K562 (cell line): ENCODE measurements around the gene BIRC6. TPM values are rescaled to one million over a fixed set of nuclear protein-coding genes. Genes with fewer than 3 reads are reported as not detected.

ENCODE experiments used
- ATAC-seq: fragments of 200-7000 bp; cut with Tn5 transposase; 3 replicates; pipeline ENCODE4 v1.9.1; 2020; ENCODE audit warnings: moderate library complexity
- BruUV-seq: library from RNA; stranded (reverse); fragments of 400-500 nt; replicated peaks from 2 replicates; lab custom pipeline; 2021; lab: Mats Ljungman, UMichigan
- CTCF ChIA-PET: fragments of 300-600 bp; formaldehyde crosslinking; extraction: SDS; loops from one replicate; lab custom pipeline; 2021; ENCODE audit warnings: low intra/inter-chr PET ratio; lab: Yijun Ruan, JAX
- POLR2A ChIA-PET: fragments of 300-600, 350-650 bp; sonication (Branson Sonifier 250); formaldehyde crosslinking; extraction: SDS; loops from one replicate; lab custom pipeline; 2021; ENCODE audit warnings: antibody characterized with exemption, inconsistent platforms; lab: Yijun Ruan, JAX
- DNase-seq, 4 experiments: peaks; one replicate each; pipeline versions ENCODE4 v3.0.0 to v3.0.0-alpha.2; 2011 to 2018; ENCODE audit warnings: low spot score in 3 of 4, mixed read lengths in 3 of 4; ENCODE audit errors: extremely low read depth in 1 of 4
- FAIRE-seq: peaks from 2 replicates; lab custom pipeline; 2011; peaks lifted over from hg19 to GRCh38; lab: Jason Lieb, UNC
- H2AFZ ChIP-seq: 2 replicates; pipeline ENCODE4 v1.6.0; 2011; ENCODE audit warnings: low read depth, low read length, control low read depth, inconsistent platforms
- H3K27ac ChIP-seq: fragments of 200-600 bp; 3 replicates; pipeline ENCODE4 v1.8.0; 2011; ENCODE audit warnings: low read depth, mild to moderate bottlenecking, control low read depth, inconsistent platforms, low read length, moderate library complexity, mixed read lengths; ENCODE audit errors: extremely low read depth
- H3K27me3 ChIP-seq, 2 experiments: fragments of 300-600 bp in 1 of 2; 2 replicates in 1 of 2; 3 replicates in 1 of 2; pipeline versions ENCODE4 v1.6.0 to v1.8.0; 2011; ENCODE audit warnings: inconsistent platforms in 2 of 2, low read length in 2 of 2, mild to moderate bottlenecking in 1 of 2, mixed read lengths in 1 of 2, moderate library complexity in 1 of 2; ENCODE audit not compliant: control insufficient read depth in 2 of 2, insufficient read depth in 2 of 2
- H3K36me3 ChIP-seq: fragments of 300-600 bp; 3 replicates; pipeline ENCODE4 v1.8.0; 2011; ENCODE audit warnings: mild to moderate bottlenecking, low read length, inconsistent platforms; ENCODE audit not compliant: control insufficient read depth, insufficient read depth
- H3K4me1 ChIP-seq, 2 experiments: fragments of 200-600 bp in 1 of 2; replicated peaks in 1 of 2; 2 replicates in 1 of 2; 3 replicates in 1 of 2; pipeline versions ENCODE4 v1.5.1 to v1.8.0; 2011; ENCODE audit warnings: inconsistent platforms in 2 of 2, low read length in 2 of 2, mild to moderate bottlenecking in 1 of 2, mixed read lengths in 1 of 2, moderate library complexity in 1 of 2; ENCODE audit not compliant: control insufficient read depth in 2 of 2, insufficient read depth in 2 of 2
- H3K4me2 ChIP-seq: 2 replicates; pipeline ENCODE4 v1.6.1; 2011; ENCODE audit warnings: low read length, control low read depth, inconsistent platforms, mixed read lengths; ENCODE audit not compliant: insufficient read depth
- H3K4me3 ChIP-seq: fragments of 200-600 bp; sonication (generic), shearing (Covaris generic); 2 replicates; pipeline ENCODE4 v1.5.1; 2016; ENCODE audit warnings: control low read depth, inconsistent platforms
- H3K79me2 ChIP-seq: fragments of 200-600 bp; 3 replicates; pipeline ENCODE4 v1.8.0; 2011; ENCODE audit warnings: low read length, inconsistent platforms; ENCODE audit not compliant: control insufficient read depth, insufficient read depth
- H3K9ac ChIP-seq, 2 experiments: 2 replicates each; pipeline versions ENCODE4 v1.6.0 to v1.6.1; 2011; ENCODE audit warnings: low read depth in 2 of 2, low read length in 2 of 2, control low read depth in 1 of 2, inconsistent platforms in 1 of 2, mild to moderate bottlenecking in 1 of 2, mixed read lengths in 1 of 2; ENCODE audit not compliant: insufficient read depth in 1 of 2
- H3K9me1 ChIP-seq: one replicate; pipeline ENCODE4 v1.6.0; 2011; ENCODE audit warnings: inconsistent platforms, mild to moderate bottlenecking, low read length, moderate library complexity; ENCODE audit not compliant: control insufficient read depth, insufficient read depth
- H3K9me3 ChIP-seq: replicated peaks from 2 replicates; pipeline ENCODE4 v1.5.1; 2011; ENCODE audit warnings: low read depth, low read length, inconsistent platforms; ENCODE audit not compliant: control insufficient read depth, insufficient read depth
- H4K20me1 ChIP-seq: replicated peaks from 2 replicates; pipeline ENCODE4 v1.6.1; 2011; ENCODE audit warnings: low read length, inconsistent platforms, mixed read lengths; ENCODE audit not compliant: control insufficient read depth, insufficient read depth
- BRD9 ChIP-seq: fragments of 450-650 bp; IDR thresholded peaks from 2 replicates; pipeline ENCODE4 v1.6.1; 2018; ENCODE audit warnings: low read depth; ENCODE audit not compliant: partially characterized antibody
- STAT6 ChIP-seq: sonication (generic); formaldehyde crosslinking; IDR thresholded peaks from 2 replicates; pipeline ENCODE4 v1.8.1; 2023; ENCODE audit warnings: mild to moderate bottlenecking, missing genetic modification reagents
- WGBS: fragments of 100-300 bp; shearing (Covaris generic); methylation state at CpG from one replicate; pipeline ENCODE4 v1.1.6; 2016; ENCODE audit warnings: low coverage, mixed read lengths; ENCODE audit not compliant: insufficient coverage; ENCODE audit errors: missing lambda C conversion rate; 5-methylcytosine and 5-hydroxymethylcytosine counted together
- in situ Hi-C: fragments of 300-500 bp; cut with MboI; formaldehyde crosslinking; loops from 4 replicates; pipeline ENCODE4 v1.15.0; 2018; ENCODE audit warnings: inconsistent platforms, mixed read lengths
- intact Hi-C: fragments of 100-400 bp; cut with micrococcal nuclease; formaldehyde crosslinking; loops from 2 replicates; pipeline ENCODE4 v1.14.2; 2022
- polyA plus RNA-seq, 8 experiments: library from polyadenylated mRNA; depleted of rRNA in 4 of 8; stranded (reverse) in 5 of 8; unstranded in 3 of 8; fragments of >200 nt; fragmentation: Nextera tagmentation in 2 of 8; fragmentation: Illumina TruSeq in 1 of 8; extraction: Ambion mirVana in 2 of 8; extraction: Trizol in 1 of 8; gene quantifications; 2 replicates each; pipeline versions ENCODE4 v1.2.1 to v1.2.3, GENCODE V29; 2011 to 2014; ENCODE audit warnings: inconsistent platforms in 1 of 8, missing spikeins in 1 of 8
- total RNA-seq, 7 experiments: library from RNA; depleted of rRNA in 6 of 7; stranded (reverse); fragments of >200 nt in 6 of 7; fragmentation: Illumina TruSeq in 2 of 7; extraction: Trizol in 2 of 7; gene quantifications; 2 replicates each; pipeline versions ENCODE4 v1.2.1 to v1.2.3, GENCODE V29; 2011 to 2021; ENCODE audit warnings: low replicate concordance in 1 of 7
- TF ChIP-seq, protein P1 (sequence below): fragments of 450-650 bp; IDR thresholded peaks from 2 replicates; pipeline ENCODE4 v1.6.1; 2016; ENCODE audit warnings: mild to moderate bottlenecking, moderate library complexity

Gene BIRC6
- total and polyA plus RNA-seq, 9 of the 15 experiments (the other 6 are each of a cell fraction or from before 2014, with no cell fraction given) = 18.8 to 110 (median 49.8) TPM

GRCh38 chr2:32377928-32378327 lies 21.1 kb downstream of the BIRC6 start:
- no TSS peak for BruUV-seq
- no peak for FAIRE-seq
- no peak overlapping the region for H3K4me3 ChIP-seq
- H3K36me3 ChIP-seq = peaks cover 32% of the 10 kb centered on the region; the same call in 2 of the 3 replicates
- no peaks in the 10 kb centered on the region for H3K27me3 ChIP-seq
- peak; percentile 41 for ATAC-seq
- peaks cover 83% of the 10 kb centered on the region for H3K79me2 ChIP-seq
- no peak for DNase-seq
- CTCF ChIA-PET = no interaction called here
- 83% methylated on average over 1 of the region's 1 CpG for WGBS
- POLR2A ChIA-PET = interaction anchor here (0.6 to 1.2 kb wide), 4 partner anchors 10 to 466 kb away, joined by 3 to 4 read pairs (median 4); no protein-coding TSS in a partner anchor
- H3K27ac ChIP-seq = no peak overlapping the region
- no peak overlapping the region for H3K4me2 ChIP-seq
- in situ Hi-C loops = no loop called here
- H3K9ac ChIP-seq = no peak overlapping the region
- no peaks in the 10 kb centered on the region for H4K20me1 ChIP-seq
- 0 out of 5 replicates have a peak, but pooled peaks cover 0 to 3% of the 10 kb centered on the region in 2 experiments for H3K4me1 ChIP-seq
- no peaks in the 10 kb centered on the region for H3K9me3 ChIP-seq
- H2AFZ ChIP-seq = no peak overlapping the region
- intact Hi-C loops = no loop called here
- peaks cover 3% of the 10 kb centered on the region for H3K9me1 ChIP-seq
- no peak for TF ChIP-seq BRD9
- TF ChIP-seq, protein P1, sequence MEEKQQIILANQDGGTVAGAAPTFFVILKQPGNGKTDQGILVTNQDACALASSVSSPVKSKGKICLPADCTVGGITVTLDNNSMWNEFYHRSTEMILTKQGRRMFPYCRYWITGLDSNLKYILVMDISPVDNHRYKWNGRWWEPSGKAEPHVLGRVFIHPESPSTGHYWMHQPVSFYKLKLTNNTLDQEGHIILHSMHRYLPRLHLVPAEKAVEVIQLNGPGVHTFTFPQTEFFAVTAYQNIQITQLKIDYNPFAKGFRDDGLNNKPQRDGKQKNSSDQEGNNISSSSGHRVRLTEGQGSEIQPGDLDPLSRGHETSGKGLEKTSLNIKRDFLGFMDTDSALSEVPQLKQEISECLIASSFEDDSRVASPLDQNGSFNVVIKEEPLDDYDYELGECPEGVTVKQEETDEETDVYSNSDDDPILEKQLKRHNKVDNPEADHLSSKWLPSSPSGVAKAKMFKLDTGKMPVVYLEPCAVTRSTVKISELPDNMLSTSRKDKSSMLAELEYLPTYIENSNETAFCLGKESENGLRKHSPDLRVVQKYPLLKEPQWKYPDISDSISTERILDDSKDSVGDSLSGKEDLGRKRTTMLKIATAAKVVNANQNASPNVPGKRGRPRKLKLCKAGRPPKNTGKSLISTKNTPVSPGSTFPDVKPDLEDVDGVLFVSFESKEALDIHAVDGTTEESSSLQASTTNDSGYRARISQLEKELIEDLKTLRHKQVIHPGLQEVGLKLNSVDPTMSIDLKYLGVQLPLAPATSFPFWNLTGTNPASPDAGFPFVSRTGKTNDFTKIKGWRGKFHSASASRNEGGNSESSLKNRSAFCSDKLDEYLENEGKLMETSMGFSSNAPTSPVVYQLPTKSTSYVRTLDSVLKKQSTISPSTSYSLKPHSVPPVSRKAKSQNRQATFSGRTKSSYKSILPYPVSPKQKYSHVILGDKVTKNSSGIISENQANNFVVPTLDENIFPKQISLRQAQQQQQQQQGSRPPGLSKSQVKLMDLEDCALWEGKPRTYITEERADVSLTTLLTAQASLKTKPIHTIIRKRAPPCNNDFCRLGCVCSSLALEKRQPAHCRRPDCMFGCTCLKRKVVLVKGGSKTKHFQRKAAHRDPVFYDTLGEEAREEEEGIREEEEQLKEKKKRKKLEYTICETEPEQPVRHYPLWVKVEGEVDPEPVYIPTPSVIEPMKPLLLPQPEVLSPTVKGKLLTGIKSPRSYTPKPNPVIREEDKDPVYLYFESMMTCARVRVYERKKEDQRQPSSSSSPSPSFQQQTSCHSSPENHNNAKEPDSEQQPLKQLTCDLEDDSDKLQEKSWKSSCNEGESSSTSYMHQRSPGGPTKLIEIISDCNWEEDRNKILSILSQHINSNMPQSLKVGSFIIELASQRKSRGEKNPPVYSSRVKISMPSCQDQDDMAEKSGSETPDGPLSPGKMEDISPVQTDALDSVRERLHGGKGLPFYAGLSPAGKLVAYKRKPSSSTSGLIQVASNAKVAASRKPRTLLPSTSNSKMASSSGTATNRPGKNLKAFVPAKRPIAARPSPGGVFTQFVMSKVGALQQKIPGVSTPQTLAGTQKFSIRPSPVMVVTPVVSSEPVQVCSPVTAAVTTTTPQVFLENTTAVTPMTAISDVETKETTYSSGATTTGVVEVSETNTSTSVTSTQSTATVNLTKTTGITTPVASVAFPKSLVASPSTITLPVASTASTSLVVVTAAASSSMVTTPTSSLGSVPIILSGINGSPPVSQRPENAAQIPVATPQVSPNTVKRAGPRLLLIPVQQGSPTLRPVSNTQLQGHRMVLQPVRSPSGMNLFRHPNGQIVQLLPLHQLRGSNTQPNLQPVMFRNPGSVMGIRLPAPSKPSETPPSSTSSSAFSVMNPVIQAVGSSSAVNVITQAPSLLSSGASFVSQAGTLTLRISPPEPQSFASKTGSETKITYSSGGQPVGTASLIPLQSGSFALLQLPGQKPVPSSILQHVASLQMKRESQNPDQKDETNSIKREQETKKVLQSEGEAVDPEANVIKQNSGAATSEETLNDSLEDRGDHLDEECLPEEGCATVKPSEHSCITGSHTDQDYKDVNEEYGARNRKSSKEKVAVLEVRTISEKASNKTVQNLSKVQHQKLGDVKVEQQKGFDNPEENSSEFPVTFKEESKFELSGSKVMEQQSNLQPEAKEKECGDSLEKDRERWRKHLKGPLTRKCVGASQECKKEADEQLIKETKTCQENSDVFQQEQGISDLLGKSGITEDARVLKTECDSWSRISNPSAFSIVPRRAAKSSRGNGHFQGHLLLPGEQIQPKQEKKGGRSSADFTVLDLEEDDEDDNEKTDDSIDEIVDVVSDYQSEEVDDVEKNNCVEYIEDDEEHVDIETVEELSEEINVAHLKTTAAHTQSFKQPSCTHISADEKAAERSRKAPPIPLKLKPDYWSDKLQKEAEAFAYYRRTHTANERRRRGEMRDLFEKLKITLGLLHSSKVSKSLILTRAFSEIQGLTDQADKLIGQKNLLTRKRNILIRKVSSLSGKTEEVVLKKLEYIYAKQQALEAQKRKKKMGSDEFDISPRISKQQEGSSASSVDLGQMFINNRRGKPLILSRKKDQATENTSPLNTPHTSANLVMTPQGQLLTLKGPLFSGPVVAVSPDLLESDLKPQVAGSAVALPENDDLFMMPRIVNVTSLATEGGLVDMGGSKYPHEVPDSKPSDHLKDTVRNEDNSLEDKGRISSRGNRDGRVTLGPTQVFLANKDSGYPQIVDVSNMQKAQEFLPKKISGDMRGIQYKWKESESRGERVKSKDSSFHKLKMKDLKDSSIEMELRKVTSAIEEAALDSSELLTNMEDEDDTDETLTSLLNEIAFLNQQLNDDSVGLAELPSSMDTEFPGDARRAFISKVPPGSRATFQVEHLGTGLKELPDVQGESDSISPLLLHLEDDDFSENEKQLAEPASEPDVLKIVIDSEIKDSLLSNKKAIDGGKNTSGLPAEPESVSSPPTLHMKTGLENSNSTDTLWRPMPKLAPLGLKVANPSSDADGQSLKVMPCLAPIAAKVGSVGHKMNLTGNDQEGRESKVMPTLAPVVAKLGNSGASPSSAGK = no peak
- no peak for TF ChIP-seq STAT6 (CRISPR knock-in tag)
